K562 (cell line): ENCODE results near the gene GLYAT. TPM values are rescaled to one million over a fixed set of nuclear protein-coding genes. Genes with fewer than 3 reads are reported as not detected.
A peak's percentile ranks its signal among the peaks of the same experiment; 100 is the strongest.

Experiments
- CREB1 ChIP-seq, 2 experiments: sonication (generic) in 1 of 2; formaldehyde crosslinking in 1 of 2; IDR thresholded peaks; 2 replicates each; pipeline versions ENCODE4 v1.6.1 to v1.8.0; 2012 to 2022; ENCODE audit warnings: inconsistent platforms in 1 of 2, mild to moderate bottlenecking in 1 of 2, missing genetic modification reagents in 1 of 2, moderate library complexity in 1 of 2
- E2F4 ChIP-seq: sonication (generic); formaldehyde crosslinking; IDR thresholded peaks from 2 replicates; pipeline ENCODE4 v1.8.0; 2022; ENCODE audit warnings: mild to moderate bottlenecking, low read depth, missing genetic modification reagents
- ETV1 ChIP-seq: fragments of 450-650 bp; conservative IDR thresholded peaks from 2 replicates; pipeline ENCODE4 v1.6.1; 2016; ENCODE audit warnings: missing genetic modification characterization, control low read depth, low read depth, missing compliant biosample characterization
- FOXP1 ChIP-seq: sonication (generic); formaldehyde crosslinking; IDR thresholded peaks from 2 replicates; pipeline ENCODE4 v1.8.0; 2022; ENCODE audit warnings: mild to moderate bottlenecking, missing genetic modification reagents
- GABPB1 ChIP-seq: sonication (generic); formaldehyde crosslinking; IDR thresholded peaks from 2 replicates; pipeline ENCODE4 v1.8.0; 2022; ENCODE audit warnings: mild to moderate bottlenecking, missing genetic modification reagents
- HES1 ChIP-seq: fragments of 450-650 bp; IDR thresholded peaks from 2 replicates; pipeline ENCODE4 v1.6.1; 2016; ENCODE audit warnings: low read depth, mild to moderate bottlenecking, moderate library complexity
- HNRNPL ChIP-seq: fragments of 200-400 bp; formaldehyde crosslinking; IDR thresholded peaks from 2 replicates; pipeline ENCODE4 v1.6.1; 2017; ENCODE audit warnings: low read depth, mild to moderate bottlenecking, low read length
- KAT2B ChIP-seq: IDR thresholded peaks from one replicate; pipeline ENCODE4 v1.6.1; 2012; ENCODE audit warnings: low read depth, mild to moderate bottlenecking, control low read depth, inconsistent platforms, low read length, moderate library complexity
- MAFG ChIP-seq: fragments of 450-650 bp; conservative IDR thresholded peaks from 2 replicates; pipeline ENCODE4 v1.6.1; 2016; ENCODE audit warnings: missing genetic modification characterization, missing compliant biosample characterization
- MITF ChIP-seq: IDR thresholded peaks from 2 replicates; pipeline ENCODE4 v1.6.1; 2014; ENCODE audit warnings: antibody characterized with exemption
- MNT ChIP-seq, 2 experiments: fragments of 450-650 bp; conservative IDR thresholded peaks; 2 replicates each; pipeline ENCODE4 v1.6.1; 2017; ENCODE audit warnings: mild to moderate bottlenecking in 2 of 2, moderate library complexity in 2 of 2
- RCOR1 ChIP-seq, 2 experiments: IDR thresholded peaks; 2 replicates each; pipeline ENCODE4 v1.6.1; 2012; ENCODE audit warnings: low read depth in 2 of 2, low read length in 2 of 2, borderline replicate concordance in 1 of 2, improper control_type of control experiment in 1 of 2
- TFE3 ChIP-seq: fragments of 450-650 bp; formaldehyde crosslinking; IDR thresholded peaks from 2 replicates; pipeline ENCODE4 v1.4.0; 2020; ENCODE audit warnings: mild to moderate bottlenecking, mixed read lengths
- USF2 ChIP-seq: sonication (generic); formaldehyde crosslinking; IDR thresholded peaks from 2 replicates; pipeline ENCODE4 v1.5.0; 2020; ENCODE audit warnings: missing genetic modification reagents
- ZFX ChIP-seq: sonication (generic); formaldehyde crosslinking; IDR thresholded peaks from 2 replicates; pipeline ENCODE4 v1.8.0; 2022; ENCODE audit warnings: mild to moderate bottlenecking, missing genetic modification reagents, moderate library complexity
- ZNF398 ChIP-seq: fragments of 250-450 bp; sonication (Bioruptor Pico); IDR thresholded peaks from 2 replicates; pipeline ENCODE4 v1.8.0; 2021; ENCODE audit warnings: moderate library complexity, mild to moderate bottlenecking, inconsistent platforms
- ZNF584 ChIP-seq: fragments of 200-800 bp; sonication (Bioruptor generic); IDR thresholded peaks from 2 replicates; pipeline ENCODE4 v1.6.1; 2016; ENCODE audit warnings: low read depth, mild to moderate bottlenecking, missing genetic modification characterization, missing compliant biosample characterization
- polyA plus RNA-seq, 8 experiments: library from polyadenylated mRNA; depleted of rRNA in 4 of 8; stranded (reverse) in 5 of 8; unstranded in 3 of 8; fragments of >200 nt; fragmentation: Nextera tagmentation in 2 of 8; fragmentation: Illumina TruSeq in 1 of 8; extraction: Ambion mirVana in 2 of 8; extraction: Trizol in 1 of 8; gene quantifications; 2 replicates each; pipeline versions ENCODE4 v1.2.1 to v1.2.3, GENCODE V29; 2011 to 2014; ENCODE audit warnings: inconsistent platforms in 1 of 8, missing spikeins in 1 of 8
- total RNA-seq, 7 experiments: library from RNA; depleted of rRNA in 6 of 7; stranded (reverse); fragments of >200 nt in 6 of 7; fragmentation: Illumina TruSeq in 2 of 7; extraction: Trizol in 2 of 7; gene quantifications; 2 replicates each; pipeline versions ENCODE4 v1.2.1 to v1.2.3, GENCODE V29; 2011 to 2021; ENCODE audit warnings: low replicate concordance in 1 of 7

GLYAT gene
- total and polyA plus RNA-seq, 9 of the 15 experiments (the other 6 are each of a cell fraction or from before 2014, with no cell fraction given), result not detected

GRCh38 chr11:58745705-58746364 lies 14.1 kb upstream of the GLYAT start (continued):
- no peak for TF ChIP-seq ZNF398 (CRISPR knock-in tag)
- no peak for TF ChIP-seq CREB1 (IDR thresholded peaks at IDR 0.05)
- no peak for TF ChIP-seq CREB1 (CRISPR knock-in tag; IDR thresholded peaks at IDR 0.05)
- no peak for TF ChIP-seq USF2 (CRISPR knock-in tag)
- TF ChIP-seq HES1, result peak; percentile 81
- no peak for TF ChIP-seq ZNF584 (CRISPR knock-in tag)
- TF ChIP-seq RCOR1 (IDR thresholded peaks at IDR 0.05; ENCODE audit: borderline replicate concordance in 1 of 2, low read depth in 2 of 2, low read length in 2 of 2), result peak; percentile 64 to 99; a peak in 3 of 4 replicates
- no peak for TF ChIP-seq FOXP1 (CRISPR knock-in tag)
- TF ChIP-seq KAT2B, result no peak
- peak in 1 of 2 experiments; percentile 63; a peak in 2 of 4 replicates for TF ChIP-seq MNT (conservative IDR thresholded peaks at IDR 0.05)
- peak; percentile 77 for TF ChIP-seq MAFG (tag)
- no peak for TF ChIP-seq ZFX
- no peak for TF ChIP-seq E2F4
- TF ChIP-seq TFE3 (CRISPR knock-in tag), result no peak
- peak; percentile 48; the same call in 1 of the 2 replicates for TF ChIP-seq MITF
- TF ChIP-seq HNRNPL, result no peak
- 0 out of 2 replicates have a peak, but pooled peaks have one; percentile 20 for TF ChIP-seq GABPB1 (CRISPR knock-in tag)
- no peak for TF ChIP-seq ETV1
